ENCODE data around the gene ANO3.

DNA sequence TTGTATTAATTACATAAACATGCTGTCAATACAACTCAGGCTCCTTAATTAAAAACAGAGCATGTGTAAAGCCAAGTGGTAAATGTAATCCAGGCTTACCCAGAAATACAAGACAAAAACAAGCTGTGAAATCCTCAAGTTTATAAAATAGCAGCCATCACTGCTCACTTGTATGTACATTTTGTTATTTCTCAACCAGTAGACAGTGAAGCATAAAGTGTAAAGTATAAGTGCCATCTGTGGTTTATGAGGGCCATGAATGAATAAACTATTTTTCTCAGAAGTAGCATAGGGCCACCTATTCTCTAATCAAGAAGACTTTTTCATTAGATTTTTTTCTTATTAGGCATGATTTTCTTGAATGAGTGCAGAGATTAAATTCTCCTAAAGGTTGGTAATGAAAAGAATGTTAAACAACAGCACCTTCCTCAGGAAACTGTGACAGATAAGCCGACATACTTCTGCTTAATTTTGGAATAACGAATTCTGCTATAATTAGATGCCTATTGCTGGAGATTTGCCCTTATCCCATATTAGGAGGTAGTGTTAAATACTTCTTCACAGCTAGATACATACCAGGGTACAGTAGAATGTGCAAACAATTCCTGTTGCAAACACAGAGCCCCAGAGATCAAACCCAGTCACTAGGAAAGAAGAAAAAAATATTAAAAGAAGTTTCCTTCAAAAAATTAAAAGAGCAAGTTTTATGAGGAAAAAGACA, 377.0 kb downstream of the ANO3 start:
- TF ChIP-seq, protein P1, sequence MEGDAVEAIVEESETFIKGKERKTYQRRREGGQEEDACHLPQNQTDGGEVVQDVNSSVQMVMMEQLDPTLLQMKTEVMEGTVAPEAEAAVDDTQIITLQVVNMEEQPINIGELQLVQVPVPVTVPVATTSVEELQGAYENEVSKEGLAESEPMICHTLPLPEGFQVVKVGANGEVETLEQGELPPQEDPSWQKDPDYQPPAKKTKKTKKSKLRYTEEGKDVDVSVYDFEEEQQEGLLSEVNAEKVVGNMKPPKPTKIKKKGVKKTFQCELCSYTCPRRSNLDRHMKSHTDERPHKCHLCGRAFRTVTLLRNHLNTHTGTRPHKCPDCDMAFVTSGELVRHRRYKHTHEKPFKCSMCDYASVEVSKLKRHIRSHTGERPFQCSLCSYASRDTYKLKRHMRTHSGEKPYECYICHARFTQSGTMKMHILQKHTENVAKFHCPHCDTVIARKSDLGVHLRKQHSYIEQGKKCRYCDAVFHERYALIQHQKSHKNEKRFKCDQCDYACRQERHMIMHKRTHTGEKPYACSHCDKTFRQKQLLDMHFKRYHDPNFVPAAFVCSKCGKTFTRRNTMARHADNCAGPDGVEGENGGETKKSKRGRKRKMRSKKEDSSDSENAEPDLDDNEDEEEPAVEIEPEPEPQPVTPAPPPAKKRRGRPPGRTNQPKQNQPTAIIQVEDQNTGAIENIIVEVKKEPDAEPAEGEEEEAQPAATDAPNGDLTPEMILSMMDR (IDR thresholded peaks at IDR 0.05; ENCODE audit: low read depth, low read length, poor library complexity, severe bottlenecking): no peak
- TF ChIP-seq EZH2phosphoT487 (IDR thresholded peaks at IDR 0.05; ENCODE audit: borderline replicate concordance, low read length): no peak
